ENCODE data around the gene MATN1. TPM values are rescaled to one million over a fixed set of nuclear protein-coding genes. Genes with fewer than 3 reads are reported as not detected.

MATN1 gene
- total RNA-seq, 1 donor from 2014 or later: not detected

- intact Hi-C loops (cut with DNase I): no loop called here
- DNase-seq (no peak), ATAC-seq (no peak)
- TF ChIP-seq, protein P1, sequence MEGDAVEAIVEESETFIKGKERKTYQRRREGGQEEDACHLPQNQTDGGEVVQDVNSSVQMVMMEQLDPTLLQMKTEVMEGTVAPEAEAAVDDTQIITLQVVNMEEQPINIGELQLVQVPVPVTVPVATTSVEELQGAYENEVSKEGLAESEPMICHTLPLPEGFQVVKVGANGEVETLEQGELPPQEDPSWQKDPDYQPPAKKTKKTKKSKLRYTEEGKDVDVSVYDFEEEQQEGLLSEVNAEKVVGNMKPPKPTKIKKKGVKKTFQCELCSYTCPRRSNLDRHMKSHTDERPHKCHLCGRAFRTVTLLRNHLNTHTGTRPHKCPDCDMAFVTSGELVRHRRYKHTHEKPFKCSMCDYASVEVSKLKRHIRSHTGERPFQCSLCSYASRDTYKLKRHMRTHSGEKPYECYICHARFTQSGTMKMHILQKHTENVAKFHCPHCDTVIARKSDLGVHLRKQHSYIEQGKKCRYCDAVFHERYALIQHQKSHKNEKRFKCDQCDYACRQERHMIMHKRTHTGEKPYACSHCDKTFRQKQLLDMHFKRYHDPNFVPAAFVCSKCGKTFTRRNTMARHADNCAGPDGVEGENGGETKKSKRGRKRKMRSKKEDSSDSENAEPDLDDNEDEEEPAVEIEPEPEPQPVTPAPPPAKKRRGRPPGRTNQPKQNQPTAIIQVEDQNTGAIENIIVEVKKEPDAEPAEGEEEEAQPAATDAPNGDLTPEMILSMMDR (IDR thresholded peaks at IDR 0.05): no peak
- no peaks in the 10 kb centered on the region for H3K36me3 ChIP-seq
- peaks cover 11% of the 10 kb centered on the region for H3K4me1 ChIP-seq
- no peaks in the 10 kb centered on the region for H3K27me3 ChIP-seq (ENCODE audit: low read depth)
- peaks cover 7% of the 10 kb centered on the region for H3K9me3 ChIP-seq
- H3K4me3 ChIP-seq: no peak overlapping the region
- H3K27ac ChIP-seq: no peak overlapping the region
Observed at GRCh38 chr1:30716646-30717045, 6.7 kb downstream of the MATN1 start.

GRCh38 chr1:30715886-30716285 is 7.5 kb downstream of the MATN1 start:
- H3K4me3 ChIP-seq: no peak overlapping the region
- ATAC-seq: no peak
- H3K4me1 ChIP-seq: peaks cover 11% of the 10 kb centered on the region
- H3K9me3 ChIP-seq: peaks cover 7% of the 10 kb centered on the region
- no peak overlapping the region for H3K27ac ChIP-seq
- no peak for DNase-seq
- no peaks in the 10 kb centered on the region for H3K36me3 ChIP-seq
- TF ChIP-seq, protein P1 (IDR thresholded peaks at IDR 0.05): no peak
- intact Hi-C loops (cut with DNase I): no loop called here
- no peaks in the 10 kb centered on the region for H3K27me3 ChIP-seq (ENCODE audit: low read depth)

DNA sequence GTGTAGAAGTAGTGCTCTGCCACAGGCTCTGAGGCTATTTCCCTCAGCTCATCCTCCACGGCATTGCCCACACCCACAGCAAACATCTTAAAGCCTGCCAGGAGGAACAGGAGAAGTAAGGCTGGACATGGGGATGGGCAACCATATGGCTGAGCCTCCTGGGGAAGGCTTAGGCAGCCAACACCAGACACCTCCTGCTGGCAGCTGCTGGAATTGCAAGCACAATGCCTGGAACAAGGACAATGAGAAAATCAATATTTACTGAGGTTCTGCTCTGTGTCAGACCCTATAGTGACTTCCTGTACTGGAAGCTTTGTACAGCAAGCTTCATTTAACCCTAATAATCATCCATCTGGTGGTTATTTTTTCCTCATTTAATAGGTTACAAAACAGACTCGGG is 8.2 kb downstream of the MATN1 start:
- Histone ChIP-seq H3K36me3 (no peaks in the 10 kb centered on the region), H3K9me3 (peaks cover 7% of the 10 kb centered on the region), H3K4me3 (no peak overlapping the region), H3K27ac (no peak overlapping the region), H3K27me3 (ENCODE audit: low read depth) (no peaks in the 10 kb centered on the region), H3K4me1 (peaks cover 11% of the 10 kb centered on the region)
- ATAC-seq: no peak
- TF ChIP-seq, protein P1 (IDR thresholded peaks at IDR 0.05): peak; percentile 25
- intact Hi-C loops (cut with DNase I): no loop called here
- DNase-seq: no peak

DNA sequence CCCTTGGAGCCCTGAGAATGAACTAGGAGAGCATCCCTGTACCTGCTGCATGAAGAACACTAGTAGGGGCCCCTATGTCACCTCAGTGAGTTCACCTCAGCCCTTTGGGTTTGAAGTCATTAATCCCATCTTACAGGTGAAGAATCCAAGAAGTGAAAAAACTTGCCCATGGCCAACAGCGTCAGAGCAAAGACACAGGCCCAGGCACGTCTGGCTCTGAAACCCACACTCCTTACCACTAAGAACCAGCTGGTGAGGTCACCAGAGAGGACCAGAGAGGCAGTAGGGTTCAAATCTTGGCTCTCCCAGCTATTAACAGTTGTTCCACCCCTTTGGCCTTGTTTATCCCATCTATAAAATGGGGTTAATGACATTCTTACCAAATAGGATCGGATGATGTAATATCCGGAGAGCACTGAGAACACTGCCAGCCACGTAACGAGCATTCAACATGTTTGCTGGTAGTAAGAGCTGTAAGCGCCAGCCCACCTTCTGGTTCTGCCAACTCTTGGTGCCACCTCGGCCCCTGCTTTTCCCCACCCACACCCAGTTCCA is 8.8 kb downstream of the MATN1 start:
- ATAC-seq: no peak
- Histone ChIP-seq H3K4me1 (peaks cover 9% of the 10 kb centered on the region), H3K27me3 (ENCODE audit: low read depth) (no peaks in the 10 kb centered on the region), H3K9me3 (peaks cover 7% of the 10 kb centered on the region), H3K4me3 (no peak overlapping the region), H3K36me3 (no peaks in the 10 kb centered on the region), H3K27ac (no peak overlapping the region)
- TF ChIP-seq, protein P1 (IDR thresholded peaks at IDR 0.05): no peak
- DNase-seq: no peak
- intact Hi-C loops (cut with DNase I): no loop called here

DNA sequence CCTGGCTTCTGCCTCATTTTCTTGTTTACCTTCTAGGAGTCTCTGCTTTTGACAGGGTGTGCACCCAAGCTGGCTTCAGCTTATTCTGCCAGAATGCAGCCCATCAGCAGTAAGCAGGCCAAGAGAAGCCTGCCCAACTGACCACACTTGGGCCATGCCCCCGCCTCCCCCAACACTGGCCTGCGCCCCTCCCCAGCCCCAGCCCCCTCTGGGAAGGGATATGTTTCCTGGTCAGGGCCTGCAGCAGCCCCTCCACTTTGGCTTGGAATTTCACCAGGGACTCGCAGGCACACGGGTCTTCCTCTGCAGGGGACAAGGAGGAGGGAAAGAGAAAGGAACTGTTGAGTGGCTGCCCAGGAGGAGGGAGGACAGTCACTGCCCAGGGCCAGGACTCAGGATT is 9.4 kb downstream of the MATN1 start:
- Histone ChIP-seq H3K4me1 (peaks cover 3% of the 10 kb centered on the region), H3K4me3 (no peak overlapping the region), H3K27me3 (ENCODE audit: low read depth) (peaks cover 2% of the 10 kb centered on the region), H3K36me3 (no peaks in the 10 kb centered on the region), H3K9me3 (peaks cover 7% of the 10 kb centered on the region), H3K27ac (no peak overlapping the region)
- DNase-seq (no peak), ATAC-seq (no peak)
- TF ChIP-seq, protein P1 (IDR thresholded peaks at IDR 0.05): no peak
- intact Hi-C loops (cut with DNase I): no loop called here

All from lower lobe of right lung (tissue), 2 donors.